Measurements from ENCODE around the gene LRRC10B. TPM values are rescaled to one million over a fixed set of nuclear protein-coding genes. Genes with fewer than 3 reads are reported as not detected.

The LRRC10B gene
- total RNA-seq, 1 donor, result not detected

DNA sequence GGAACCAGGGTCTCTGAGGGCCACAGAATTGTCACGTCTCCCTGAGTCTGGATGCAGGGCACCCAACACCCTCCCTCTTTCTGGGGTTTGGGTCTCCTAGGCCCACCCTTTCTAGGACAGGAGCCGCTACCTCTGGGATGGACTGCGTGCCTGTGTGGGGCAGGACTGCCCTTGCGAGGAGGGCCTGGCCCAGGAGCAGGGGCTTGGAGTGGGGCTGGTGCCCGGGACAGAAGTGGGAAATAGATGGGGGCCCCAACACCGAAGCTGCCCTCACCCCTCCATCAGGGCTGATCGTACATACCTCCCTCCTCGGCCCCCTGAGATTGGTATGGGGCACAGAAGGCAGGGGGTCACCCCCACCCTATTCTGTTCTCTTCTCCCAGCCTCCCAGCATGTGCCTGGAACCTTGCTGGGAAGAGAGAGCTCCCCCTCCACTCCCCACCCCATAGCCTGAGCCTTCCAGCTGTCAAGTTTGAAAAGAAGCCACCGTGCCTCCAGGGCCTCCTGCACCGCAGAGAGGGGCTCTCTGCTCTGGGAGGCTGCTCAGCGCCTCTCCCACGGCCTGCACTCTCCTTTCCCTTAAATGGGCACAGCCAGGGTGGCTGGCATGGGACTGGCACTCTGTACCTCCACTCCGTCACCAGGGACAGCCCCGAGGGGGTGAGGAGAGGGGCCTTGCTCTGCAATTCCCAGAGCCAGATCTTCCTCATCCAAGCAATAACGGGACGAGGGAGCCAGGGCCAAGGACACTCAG is 1.8 kb downstream of the LRRC10B start:
- no peak overlapping the region for H3K4me3 ChIP-seq (ENCODE audit: low read length)
- peaks cover 17% of the 10 kb centered on the region for H3K4me1 ChIP-seq (ENCODE audit: insufficient read depth, low read length)
- H3K27me3 ChIP-seq (ENCODE audit: insufficient read depth, low read length), result peaks cover 40% of the 10 kb centered on the region
- no peaks in the 10 kb centered on the region for H3K9me3 ChIP-seq (ENCODE audit: low read depth, low read length)

DNA sequence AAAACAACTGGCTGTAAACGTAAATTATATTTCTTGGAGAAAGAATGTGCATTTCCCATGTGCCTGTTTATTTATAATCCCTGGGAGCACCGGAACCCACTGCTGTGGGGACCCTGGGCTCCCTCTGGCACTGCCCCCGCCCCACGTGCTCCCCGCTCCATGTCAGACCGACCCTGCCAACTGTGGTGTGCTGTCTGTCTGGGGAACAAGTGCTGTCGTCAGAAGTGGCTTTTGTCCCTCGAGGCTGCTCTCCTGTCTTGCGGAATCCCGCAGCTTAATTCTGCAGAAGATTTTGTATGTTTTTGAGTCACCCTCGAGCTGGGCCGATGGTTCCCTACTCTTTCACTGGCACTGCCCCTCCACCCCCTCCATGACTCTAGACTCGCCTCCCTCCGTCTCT is 2.4 kb downstream of the LRRC10B start:
- H3K4me1 ChIP-seq (ENCODE audit: insufficient read depth, low read length), result peaks cover 17% of the 10 kb centered on the region
- no peak overlapping the region for H3K4me3 ChIP-seq (ENCODE audit: low read length)
- H3K9me3 ChIP-seq (ENCODE audit: low read depth, low read length), result no peaks in the 10 kb centered on the region
- peaks cover 40% of the 10 kb centered on the region for H3K27me3 ChIP-seq (ENCODE audit: insufficient read depth, low read length)

- no peak overlapping the region for H3K4me3 ChIP-seq (ENCODE audit: low read length)
- no peaks in the 10 kb centered on the region for H3K9me3 ChIP-seq (ENCODE audit: low read depth, low read length)
- H3K27me3 ChIP-seq (ENCODE audit: insufficient read depth, low read length), result peaks cover 36% of the 10 kb centered on the region
- peaks cover 18% of the 10 kb centered on the region for H3K4me1 ChIP-seq (ENCODE audit: insufficient read depth, low read length)
Measured at GRCh38 chr11:61511383-61511782, 2.8 kb downstream of the LRRC10B start.

DNA sequence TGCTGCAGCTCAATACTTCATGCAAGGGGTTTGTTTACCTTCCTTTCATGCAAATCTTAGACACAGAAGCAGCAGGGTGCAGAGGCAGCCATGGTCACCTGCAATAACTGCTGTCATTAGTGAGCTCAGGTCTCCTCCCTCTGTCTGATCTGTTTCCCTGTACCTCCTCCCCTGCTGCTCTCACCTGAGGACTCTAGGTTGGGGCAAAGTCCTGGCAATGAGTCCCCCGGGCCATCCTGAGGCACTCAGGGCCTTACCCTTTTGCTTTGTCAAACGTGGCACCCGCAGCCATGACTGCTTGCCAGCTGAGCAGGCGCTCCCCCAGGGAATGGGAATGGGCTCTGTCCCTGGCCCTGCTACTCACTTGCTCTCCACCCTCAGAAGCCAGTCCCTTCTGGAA is 3.9 kb downstream of the LRRC10B start:
- Histone ChIP-seq H3K4me1 (ENCODE audit: insufficient read depth, low read length) (peaks cover 24% of the 10 kb centered on the region), H3K4me3 (ENCODE audit: low read length) (no peak overlapping the region), H3K27me3 (ENCODE audit: insufficient read depth, low read length) (peaks cover 27% of the 10 kb centered on the region), H3K9me3 (ENCODE audit: low read depth, low read length) (no peaks in the 10 kb centered on the region)

- peaks cover 20% of the 10 kb centered on the region for H3K4me1 ChIP-seq (ENCODE audit: insufficient read depth, low read length)
- H3K9me3 ChIP-seq (ENCODE audit: low read depth, low read length), result no peaks in the 10 kb centered on the region
- H3K27me3 ChIP-seq (ENCODE audit: insufficient read depth, low read length), result peaks cover 18% of the 10 kb centered on the region
- no peak overlapping the region for H3K4me3 ChIP-seq (ENCODE audit: low read length)
Measured at GRCh38 chr11:61513143-61513765, 4.7 kb downstream of the LRRC10B start.

DNA sequence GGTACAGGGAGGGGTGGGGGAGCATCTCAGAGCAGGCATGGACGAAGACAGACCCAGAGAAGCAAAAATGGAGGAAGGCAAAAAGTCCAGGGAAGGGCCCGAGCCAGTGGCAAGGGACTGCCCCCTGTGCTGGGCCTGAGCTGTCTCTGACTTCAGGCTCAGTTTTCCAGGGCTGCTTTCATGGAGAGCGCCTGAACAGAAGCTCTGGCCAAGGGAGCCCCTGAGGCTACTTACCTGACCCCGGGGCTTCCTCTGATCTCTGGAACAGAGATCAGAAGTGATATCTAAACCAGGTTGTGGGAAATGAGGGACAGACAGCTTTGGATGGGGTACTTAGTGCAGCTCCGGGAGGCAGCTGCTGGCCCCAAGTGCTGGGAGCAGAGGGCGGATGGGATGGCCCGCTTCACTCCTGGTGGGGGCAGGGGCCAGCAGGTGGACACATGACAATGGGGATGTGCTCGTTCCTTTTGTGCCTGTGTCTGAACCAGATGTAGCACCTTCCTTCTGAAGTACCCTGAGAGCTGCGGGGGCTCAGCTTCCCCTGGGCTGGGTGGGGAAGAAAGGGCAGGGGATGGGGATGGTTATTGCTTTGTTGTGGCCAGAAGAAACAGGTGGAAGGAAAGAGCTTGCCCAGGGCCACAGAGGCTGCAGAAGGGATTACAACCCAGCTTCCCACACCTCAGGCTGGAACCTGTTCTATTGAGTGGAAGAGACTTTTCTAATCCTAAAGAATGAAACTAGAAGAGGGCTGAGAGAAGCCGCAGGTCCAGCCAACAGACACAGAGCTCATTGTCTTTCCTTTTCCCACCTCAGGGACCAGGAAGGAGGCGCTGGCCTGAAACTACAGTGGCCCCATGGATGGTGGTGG is 5.7 kb downstream of the LRRC10B start:
- Histone ChIP-seq H3K4me3 (ENCODE audit: low read length) (no peak overlapping the region), H3K4me1 (ENCODE audit: insufficient read depth, low read length) (peaks cover 14% of the 10 kb centered on the region), H3K9me3 (ENCODE audit: low read depth, low read length) (no peaks in the 10 kb centered on the region), H3K27me3 (ENCODE audit: insufficient read depth, low read length) (peaks cover 13% of the 10 kb centered on the region)

DNA sequence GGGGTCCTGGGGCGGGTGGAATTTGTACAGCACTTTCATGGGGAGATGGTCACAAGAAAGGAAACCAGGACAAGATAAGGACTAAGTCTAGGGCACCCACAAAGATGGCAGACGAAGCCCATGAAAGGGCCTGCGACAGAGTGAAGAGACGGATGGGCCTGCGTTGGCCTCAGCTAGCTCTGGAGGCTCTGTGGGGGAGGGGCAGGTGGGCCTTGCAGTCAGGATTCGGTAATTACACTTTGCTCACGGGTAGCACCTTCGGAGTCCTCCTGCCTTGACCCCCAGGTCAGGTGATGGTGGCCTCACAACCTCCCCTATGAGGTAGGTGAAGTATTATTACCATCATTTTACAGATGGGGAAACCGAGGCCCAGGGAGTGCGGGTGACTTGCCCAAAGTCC is 7.1 kb downstream of the LRRC10B start:
- Histone ChIP-seq H3K4me1 (ENCODE audit: insufficient read depth, low read length) (peaks cover 7% of the 10 kb centered on the region), H3K9me3 (ENCODE audit: low read depth, low read length) (no peaks in the 10 kb centered on the region), H3K27me3 (ENCODE audit: insufficient read depth, low read length) (peaks cover 2% of the 10 kb centered on the region)

DNA sequence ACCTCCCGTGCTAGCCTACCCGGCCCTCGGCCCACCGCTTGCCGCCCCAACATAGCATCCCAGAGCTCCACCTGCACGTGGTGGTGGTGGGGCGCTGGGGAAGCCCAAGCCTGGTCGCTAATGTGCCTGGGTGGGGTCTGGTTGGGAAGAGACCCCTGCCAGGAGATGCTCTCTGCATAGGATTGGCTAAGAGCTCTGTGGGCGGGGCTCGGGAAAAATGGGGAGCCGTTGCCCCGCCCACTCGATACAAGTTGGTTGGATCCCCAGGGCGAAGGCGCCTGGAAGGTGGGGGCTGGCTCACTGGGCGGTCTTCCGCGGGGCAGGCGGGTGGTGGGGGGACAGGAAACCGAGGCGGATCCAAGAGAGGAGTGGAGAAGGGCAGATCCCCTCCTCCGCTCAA is 7.6 kb downstream of the LRRC10B start:
- H3K4me3 ChIP-seq (ENCODE audit: low read length), result no peak overlapping the region
- H3K9me3 ChIP-seq (ENCODE audit: low read depth, low read length), result no peaks in the 10 kb centered on the region
- H3K4me1 ChIP-seq (ENCODE audit: insufficient read depth, low read length), result peaks cover 7% of the 10 kb centered on the region
- H3K27me3 ChIP-seq (ENCODE audit: insufficient read depth, low read length), result no peaks in the 10 kb centered on the region

More for the DNA sequence above, 7.1 kb downstream of the LRRC10B start:
- H3K4me3 ChIP-seq (ENCODE audit: low read length), result no peak overlapping the region

- H3K27me3 ChIP-seq (ENCODE audit: insufficient read depth, low read length), result no peaks in the 10 kb centered on the region
- peaks cover 7% of the 10 kb centered on the region for H3K4me1 ChIP-seq (ENCODE audit: insufficient read depth, low read length)
- H3K9me3 ChIP-seq (ENCODE audit: low read depth, low read length), result no peaks in the 10 kb centered on the region
- H3K4me3 ChIP-seq (ENCODE audit: low read length), result no peak overlapping the region
Measured at GRCh38 chr11:61516675-61517572, 8.4 kb downstream of the LRRC10B start.

DNA sequence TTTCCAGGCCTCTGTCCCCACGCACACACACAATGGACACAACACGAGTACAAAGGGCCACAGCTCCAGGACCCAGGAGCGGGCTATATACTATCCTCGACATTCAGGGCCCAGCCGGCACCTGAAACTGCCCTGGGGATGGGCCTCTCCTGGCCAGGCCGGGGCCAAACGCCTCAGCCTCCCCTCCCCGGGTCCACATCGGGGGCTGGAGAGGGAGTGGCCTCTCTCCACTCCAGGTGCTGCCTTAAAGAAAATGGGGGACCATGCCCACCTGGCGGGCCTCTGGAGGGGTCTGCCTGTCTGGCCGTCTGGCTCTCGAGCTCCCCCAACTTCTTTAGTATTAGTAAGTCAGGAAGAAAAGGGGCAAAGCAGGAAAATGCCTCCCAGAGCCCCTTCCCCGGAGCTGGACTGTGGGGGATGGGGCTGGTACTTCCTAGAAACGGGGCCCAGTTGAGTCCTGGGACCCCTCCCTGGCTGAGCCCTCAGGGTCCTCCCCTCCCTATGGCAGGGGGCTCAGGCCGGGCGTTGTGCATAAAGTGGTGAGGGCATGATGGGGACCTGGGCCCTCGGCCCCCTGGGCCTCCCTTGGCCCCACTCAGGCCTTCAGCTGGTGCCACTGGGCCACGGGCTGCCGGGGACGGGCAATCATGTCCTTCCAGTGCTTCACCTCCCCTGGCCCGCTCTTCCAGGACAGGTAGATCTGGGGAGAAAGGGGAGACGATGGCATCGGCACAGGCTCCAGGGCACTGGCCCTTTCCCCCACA is 9.7 kb downstream of the LRRC10B start:
- peaks cover 7% of the 10 kb centered on the region for H3K4me1 ChIP-seq (ENCODE audit: insufficient read depth, low read length)
- no peaks in the 10 kb centered on the region for H3K27me3 ChIP-seq (ENCODE audit: insufficient read depth, low read length)
- H3K9me3 ChIP-seq (ENCODE audit: low read depth, low read length), result no peaks in the 10 kb centered on the region
- no peak overlapping the region for H3K4me3 ChIP-seq (ENCODE audit: low read length)

DNA sequence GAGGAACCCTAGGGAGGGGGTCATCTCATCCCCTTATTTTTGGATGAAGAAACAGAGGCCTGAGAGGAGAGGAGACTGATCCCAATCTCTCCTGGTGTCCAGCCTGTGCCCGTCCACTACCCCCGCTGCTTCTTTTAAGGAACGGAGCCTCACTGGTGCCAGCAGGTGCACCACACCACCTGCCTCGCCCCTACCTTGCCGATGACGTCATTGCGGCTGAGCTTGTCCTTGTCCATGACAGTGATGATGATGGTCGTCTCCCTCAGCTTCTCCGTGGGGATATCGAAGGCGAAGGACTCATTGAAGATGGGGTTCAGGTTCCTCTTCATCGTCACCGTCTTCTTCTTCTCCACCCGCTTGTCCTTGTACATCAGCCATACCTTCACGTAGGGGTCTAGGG is 14.3 kb downstream of the LRRC10B start:
- Histone ChIP-seq H3K4me1 (ENCODE audit: insufficient read depth, low read length) (no peaks in the 10 kb centered on the region), H3K4me3 (ENCODE audit: low read length) (no peak overlapping the region), H3K27me3 (ENCODE audit: insufficient read depth, low read length) (no peaks in the 10 kb centered on the region), H3K9me3 (ENCODE audit: low read depth, low read length) (no peaks in the 10 kb centered on the region)

- no peaks in the 10 kb centered on the region for H3K9me3 ChIP-seq (ENCODE audit: low read depth, low read length)
- H3K4me1 ChIP-seq (ENCODE audit: insufficient read depth, low read length), result no peaks in the 10 kb centered on the region
- no peaks in the 10 kb centered on the region for H3K27me3 ChIP-seq (ENCODE audit: insufficient read depth, low read length)
- no peak overlapping the region for H3K4me3 ChIP-seq (ENCODE audit: low read length)
Measured at GRCh38 chr11:61524446-61524845, 15.9 kb downstream of the LRRC10B start.

GRCh38 chr11:61524963-61525587 is 16.5 kb downstream of the LRRC10B start:
- Histone ChIP-seq H3K9me3 (ENCODE audit: low read depth, low read length) (no peaks in the 10 kb centered on the region), H3K27me3 (ENCODE audit: insufficient read depth, low read length) (no peaks in the 10 kb centered on the region), H3K4me1 (ENCODE audit: insufficient read depth, low read length) (no peaks in the 10 kb centered on the region), H3K4me3 (ENCODE audit: low read length) (no peak overlapping the region)
